Loucy (cell line): ENCODE results near the gene BST2.

Experiments
- H2AFZ ChIP-seq: fragments of 200-600 bp; sonication (generic); 2 replicates; pipeline ENCODE4 v1.6.0; 2016; ENCODE audit warnings: antibody characterized with exemption, mild to moderate bottlenecking, low read length, moderate library complexity
- H3F3A ChIP-seq: fragments of 200-600 bp; 2 replicates; pipeline ENCODE4 v1.6.0; 2016; ENCODE audit warnings: antibody characterized with exemption, low read depth, mild to moderate bottlenecking
- H3K27me3 ChIP-seq: fragments of 200-600 bp; sonication (generic); 2 replicates; pipeline ENCODE4 v1.6.1; 2014; ENCODE audit warnings: low read length, mild to moderate bottlenecking; ENCODE audit not compliant: insufficient read depth, poor library complexity, severe bottlenecking
- H3K36me3 ChIP-seq: fragments of 200-600 bp; sonication (generic); 2 replicates; pipeline ENCODE4 v1.6.1; 2016; ENCODE audit warnings: low read length; ENCODE audit not compliant: insufficient read depth
- H3K4me1 ChIP-seq: fragments of 200-600 bp; sonication (generic); 2 replicates; pipeline ENCODE4 v1.5.1; 2014; ENCODE audit warnings: low read length, mild to moderate bottlenecking; ENCODE audit not compliant: insufficient read depth, poor library complexity, severe bottlenecking
- H3K4me2 ChIP-seq: fragments of 200-600 bp; sonication (generic); 2 replicates; pipeline ENCODE4 v1.6.0; 2014; ENCODE audit warnings: antibody characterized with exemption, low read length, low read depth, mild to moderate bottlenecking; ENCODE audit not compliant: poor library complexity, severe bottlenecking
- H3K4me3 ChIP-seq: fragments of 200-600 bp; sonication (generic); 2 replicates; pipeline ENCODE4 v1.5.1; 2014; ENCODE audit warnings: low read length, mild to moderate bottlenecking, mixed read lengths; ENCODE audit not compliant: poor library complexity, severe bottlenecking
- H3K79me2 ChIP-seq: fragments of 200-600 bp; sonication (generic); 2 replicates; pipeline ENCODE4 v1.6.1; 2014; ENCODE audit warnings: low read length; ENCODE audit not compliant: insufficient read depth
- H3K9ac ChIP-seq: fragments of 200-600 bp; sonication (generic); 2 replicates; pipeline ENCODE4 v1.6.0; 2014; ENCODE audit warnings: mild to moderate bottlenecking, low read depth, low read length, moderate library complexity; ENCODE audit not compliant: poor library complexity, severe bottlenecking
- H3K9me2 ChIP-seq: fragments of 200-600 bp; sonication (generic); replicated peaks from 2 replicates; pipeline ENCODE4 v1.6.1; 2016; ENCODE audit warnings: low read depth, low read length, mixed read lengths
- H3K9me3 ChIP-seq: fragments of 200-600 bp; sonication (generic); 2 replicates; pipeline ENCODE4 v1.6.1; 2014; ENCODE audit warnings: mild to moderate bottlenecking, antibody characterized with exemption, low read length, low read depth; ENCODE audit not compliant: insufficient read depth
- H4K20me1 ChIP-seq: fragments of 200-600 bp; sonication (generic); 2 replicates; pipeline ENCODE4 v1.6.0; 2014; ENCODE audit warnings: antibody characterized with exemption, low read length, mild to moderate bottlenecking; ENCODE audit not compliant: insufficient read depth, poor library complexity, severe bottlenecking
- CTCF ChIP-seq: fragments of 200-600 bp; sonication (generic); conservative IDR thresholded peaks from 2 replicates; pipeline ENCODE4 v1.5.1; 2014; ENCODE audit warnings: mild to moderate bottlenecking, antibody characterized with exemption, low read length
- EZH2phosphoT487 ChIP-seq: fragments of 200-600 bp; IDR thresholded peaks from 2 replicates; pipeline ENCODE4 v1.6.1; 2018; ENCODE audit warnings: antibody characterized with exemption, mild to moderate bottlenecking, moderate library complexity, borderline replicate concordance

The BST2 gene

GRCh38 chr19:17436094-17436873 is 30.9 kb upstream of the BST2 start:
- no peak overlapping the region for H3K4me2 ChIP-seq
- no peaks in the 10 kb centered on the region for H3F3A ChIP-seq
- H3K79me2 ChIP-seq: no peaks in the 10 kb centered on the region
- H3K9me2 ChIP-seq: no peaks in the 10 kb centered on the region
- no peaks in the 10 kb centered on the region for H4K20me1 ChIP-seq
- no peaks in the 10 kb centered on the region for H3K4me1 ChIP-seq
- no peak overlapping the region for H2AFZ ChIP-seq
- no peak overlapping the region for H3K9ac ChIP-seq
- no peaks in the 10 kb centered on the region for H3K36me3 ChIP-seq
- no peak overlapping the region for H3K4me3 ChIP-seq
- no peaks in the 10 kb centered on the region for H3K27me3 ChIP-seq
- no peaks in the 10 kb centered on the region for H3K9me3 ChIP-seq
- TF ChIP-seq EZH2phosphoT487 (no peak), CTCF (no peak)

GRCh38 chr19:17435218-17435617 is 29.8 kb upstream of the BST2 start:
- Histone ChIP-seq H3K9ac (no peak overlapping the region), H2AFZ (no peak overlapping the region), H3F3A (no peaks in the 10 kb centered on the region), H3K4me3 (no peak overlapping the region), H3K36me3 (no peaks in the 10 kb centered on the region), H3K9me2 (no peaks in the 10 kb centered on the region), H3K79me2 (no peaks in the 10 kb centered on the region), H3K4me2 (no peak overlapping the region), H3K4me1 (no peaks in the 10 kb centered on the region), H4K20me1 (no peaks in the 10 kb centered on the region), H3K27me3 (no peaks in the 10 kb centered on the region), H3K9me3 (no peaks in the 10 kb centered on the region)
- no peak for TF ChIP-seq CTCF
- no peak for TF ChIP-seq EZH2phosphoT487

GRCh38 chr19:17431417-17431816 is 26.0 kb upstream of the BST2 start:
- no peaks in the 10 kb centered on the region for H3K9me2 ChIP-seq
- H3K27me3 ChIP-seq: no peaks in the 10 kb centered on the region
- no peak overlapping the region for H3K4me3 ChIP-seq
- no peak overlapping the region for H3K9ac ChIP-seq
- H3K4me1 ChIP-seq: no peaks in the 10 kb centered on the region
- no peak overlapping the region for H2AFZ ChIP-seq
- H3K36me3 ChIP-seq: no peaks in the 10 kb centered on the region
- no peak overlapping the region for H3K4me2 ChIP-seq
- no peaks in the 10 kb centered on the region for H3K79me2 ChIP-seq
- no peaks in the 10 kb centered on the region for H3F3A ChIP-seq
- H4K20me1 ChIP-seq: no peaks in the 10 kb centered on the region
- no peaks in the 10 kb centered on the region for H3K9me3 ChIP-seq
- TF ChIP-seq EZH2phosphoT487 (no peak), CTCF (no peak)
